CD4-positive, CD25-positive, alpha-beta regulatory T cell (primary cell): ENCODE measurements around the gene PSMC4. TPM values are rescaled to one million over a fixed set of nuclear protein-coding genes. Genes with fewer than 3 reads are reported as not detected.

ENCODE experiments used
- ATAC-seq, 2 donors: fragments of 150-1000 bp; cut with Tn5 transposase; one replicate each; pipeline ENCODE4 v1.10.0; 2021; ENCODE audit warnings: low read depth in 2 of 2, moderate number of reproducible peaks in 2 of 2, moderate library complexity in 1 of 2
- DNase-seq, 3 donors: peaks; one replicate each; pipeline versions ENCODE4 v3.0.0 to v3.0.0-alpha.2; 2012 to 2022; ENCODE audit warnings: mixed read lengths in 1 of 3
- H3K27ac ChIP-seq: one replicate; pipeline ENCODE4 v1.7.0; 2013; ENCODE audit warnings: mild to moderate bottlenecking, low read length; ENCODE audit not compliant: insufficient read depth, poor library complexity, severe bottlenecking
- H3K27me3 ChIP-seq: one replicate; pipeline ENCODE4 v1.7.0; 2013; ENCODE audit warnings: low read length; ENCODE audit not compliant: control insufficient read depth, insufficient read depth
- H3K36me3 ChIP-seq: one replicate; pipeline ENCODE4 v1.7.0; 2013; ENCODE audit warnings: mild to moderate bottlenecking, low read length, moderate library complexity; ENCODE audit not compliant: control insufficient read depth, insufficient read depth
- H3K4me1 ChIP-seq: 2 replicates; pipeline ENCODE4 v1.7.0; 2013; ENCODE audit warnings: mild to moderate bottlenecking, low read length; ENCODE audit not compliant: insufficient read depth, control insufficient read depth, poor library complexity, severe bottlenecking
- H3K4me3 ChIP-seq: one replicate; pipeline ENCODE4 v1.7.0; 2013; ENCODE audit warnings: low read depth, mild to moderate bottlenecking, low read length, moderate library complexity
- H3K9me3 ChIP-seq, 2 experiments: 1 replicate in 1 of 2; 2 replicates in 1 of 2; pipeline ENCODE4 v1.7.0; 2013; ENCODE audit warnings: low read length in 2 of 2, mild to moderate bottlenecking in 1 of 2, moderate library complexity in 1 of 2; ENCODE audit not compliant: control insufficient read depth in 2 of 2
- H3K27ac Mint-ChIP-seq, 3 donors: one replicate each; pipeline ENCODE4 v1.8.0; 2020 to 2022; ENCODE audit warnings: mild to moderate bottlenecking in 3 of 3, mixed read lengths in 3 of 3, moderate library complexity in 2 of 3
- H3K27me3 Mint-ChIP-seq: one replicate; pipeline ENCODE4 v1.8.0; 2022; ENCODE audit warnings: mild to moderate bottlenecking, mixed read lengths
- H3K36me3 Mint-ChIP-seq: one replicate; pipeline ENCODE4 v1.8.0; 2020; ENCODE audit warnings: mixed read lengths
- H3K4me1 Mint-ChIP-seq, 4 donors: one replicate each; pipeline ENCODE4 v1.8.0; 2020 to 2022; ENCODE audit warnings: mixed read lengths in 4 of 4, mild to moderate bottlenecking in 1 of 4
- H3K4me3 Mint-ChIP-seq, 4 donors: one replicate each; pipeline ENCODE4 v1.8.0; 2020 to 2022; ENCODE audit warnings: mild to moderate bottlenecking in 4 of 4, mixed read lengths in 4 of 4, moderate library complexity in 3 of 4
- H3K9me3 Mint-ChIP-seq, 7 donors: one replicate each; pipeline ENCODE4 v1.8.0; 2020 to 2022; ENCODE audit warnings: mixed read lengths in 7 of 7, mild to moderate bottlenecking in 3 of 7, moderate library complexity in 2 of 7
- polyA plus RNA-seq, 4 donors: library from polyadenylated mRNA; unstranded; fragments of 300-500 nt; fragmentation: Illumina TruSeq; gene quantifications; one replicate each; pipeline ENCODE4 v1.2.3, GENCODE V29; 2021
- total RNA-seq: library from RNA; stranded (reverse); gene quantifications from one replicate; pipeline ENCODE4 v1.2.3, GENCODE V29; 2022

Gene PSMC4
- total and polyA plus RNA-seq, 5 donors from 2014 or later = 89.9 to 122 (median 105) TPM

DNA sequence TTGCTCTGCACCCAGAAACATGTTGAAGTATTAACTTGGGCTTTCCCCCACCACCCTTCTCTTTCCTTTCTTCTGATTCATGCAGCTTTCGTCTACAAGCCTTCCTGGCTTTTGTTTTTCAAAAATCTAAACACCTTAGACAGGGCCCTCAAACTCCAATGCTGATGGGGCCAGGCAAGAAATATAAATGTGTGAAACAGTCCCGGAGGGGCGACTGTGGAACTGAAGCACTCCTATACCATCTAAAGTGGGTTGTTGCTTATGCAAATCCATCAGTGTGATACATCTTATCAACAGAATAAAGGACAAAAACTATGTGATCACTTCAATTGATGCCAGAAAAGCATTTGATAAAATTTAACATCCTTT is 42.6 kb upstream of the PSMC4 start:
- Histone ChIP-seq H3K27ac (no peak overlapping the region), H3K36me3 (no peaks in the 10 kb centered on the region), H3K4me1 (peaks cover 3% of the 10 kb centered on the region), H3K27me3 (no peaks in the 10 kb centered on the region), H3K4me3 (no peak overlapping the region), H3K9me3 (no peaks in the 10 kb centered on the region)
- Mint-ChIP-seq H3K4me1 (peaks cover 4 to 16% (median 11%) of the 10 kb centered on the region in 4 donors), H3K9me3 (peaks cover 0 to 1% (median 0%) of the 10 kb centered on the region in 7 donors), H3K27me3 (no peaks in the 10 kb centered on the region), H3K36me3 (peaks cover 8% of the 10 kb centered on the region), H3K27ac (peak overlapping the region in 2 of 3 donors; percentile 9 to 83), H3K4me3 (no peak overlapping the region)
- ATAC-seq = no peak
- DNase-seq = no peak

GRCh38 chr19:39929750-39930149 is 41.2 kb upstream of the PSMC4 start:
- Histone ChIP-seq H3K4me3 (no peak overlapping the region), H3K4me1 (peaks cover 9% of the 10 kb centered on the region), H3K27ac (no peak overlapping the region), H3K9me3 (no peaks in the 10 kb centered on the region), H3K27me3 (no peaks in the 10 kb centered on the region), H3K36me3 (no peaks in the 10 kb centered on the region)
- ATAC-seq (no peak), DNase-seq (no peak)
- Mint-ChIP-seq H3K9me3 (peaks cover 0 to 1% (median 0%) of the 10 kb centered on the region in 7 donors), H3K36me3 (peaks cover 8% of the 10 kb centered on the region), H3K27ac (no peak overlapping the region), H3K4me3 (no peak overlapping the region), H3K27me3 (no peaks in the 10 kb centered on the region), H3K4me1 (peaks cover 4 to 22% (median 16%) of the 10 kb centered on the region in 4 donors)

DNA sequence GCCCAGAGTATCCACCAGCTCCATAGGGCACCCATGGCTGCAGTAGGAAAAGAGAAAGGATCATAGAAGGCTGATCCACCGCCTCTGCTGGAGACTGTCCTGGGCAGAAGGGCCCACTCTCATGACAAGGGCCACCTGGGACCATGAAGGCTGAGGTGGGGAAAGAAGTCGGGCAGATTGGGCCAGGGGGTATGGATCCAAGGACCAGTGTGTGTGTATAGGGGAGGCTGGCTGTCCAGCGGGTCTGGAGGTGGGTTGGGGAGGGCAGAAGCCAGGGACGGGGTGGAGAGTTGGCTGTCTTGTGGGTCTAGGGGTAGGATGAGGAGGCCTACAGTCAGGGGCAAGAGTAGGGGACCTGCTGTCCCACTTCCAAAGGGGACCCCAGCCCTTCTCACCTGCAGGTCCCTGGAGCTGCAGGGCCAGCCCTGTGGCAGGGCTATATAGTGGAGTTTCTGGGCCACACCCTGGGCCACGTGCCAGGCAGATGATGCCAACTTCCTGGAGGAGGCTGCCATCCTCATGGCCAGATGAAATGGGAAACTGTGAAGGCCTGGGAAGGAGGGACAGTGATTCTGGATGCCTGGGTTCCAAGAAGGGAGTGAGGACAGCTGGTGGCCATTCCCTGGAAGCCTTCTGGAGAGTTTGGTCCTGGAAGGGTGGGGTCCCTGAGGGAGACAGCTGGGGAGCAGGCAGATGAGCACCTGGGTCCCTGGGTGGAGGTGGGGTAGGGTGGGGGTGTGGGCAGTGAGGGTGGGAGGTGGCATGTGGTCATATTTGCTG is 36.2 kb upstream of the PSMC4 start, which contains the start of gene FCGBP:
FCGBP (minus strand) TSS at position 51 of the 780 bp plus-strand sequence.
- Histone ChIP-seq H3K27me3 (no peaks in the 10 kb centered on the region), H3K4me1 (peaks cover 35% of the 10 kb centered on the region), H3K4me3 (no peak within 1 kb of the TSS), H3K9me3 (peaks cover 0 to 2% of the 10 kb centered on the region in 2 experiments), H3K36me3 (no peaks in the 10 kb centered on the region), H3K27ac (no peak within 1 kb of the TSS)
- Mint-ChIP-seq H3K27me3 (no peaks in the 10 kb centered on the region), H3K9me3 (peaks cover 0 to 6% (median 1%) of the 10 kb centered on the region in 7 donors), H3K27ac (peak within 1 kb of the TSS in 2 of 3 donors; percentile 81 to 82), H3K4me1 (peaks cover 4 to 53% (median 41%) of the 10 kb centered on the region in 4 donors), H3K36me3 (peaks cover 4% of the 10 kb centered on the region), H3K4me3 (peak within 1 kb of the TSS in 2 of 4 donors; percentile 44 to 54)
- ATAC-seq = no peak
- DNase-seq = no peak

- H3K27me3 ChIP-seq = no peaks in the 10 kb centered on the region
- peaks cover 0 to 2% of the 10 kb centered on the region in 2 experiments for H3K9me3 ChIP-seq
- no peaks in the 10 kb centered on the region for H3K36me3 ChIP-seq
- peak overlapping the region in 1 of 3 donors; percentile 82 for H3K27ac Mint-ChIP-seq
- H3K27ac ChIP-seq = no peak overlapping the region
- no peaks in the 10 kb centered on the region for H3K27me3 Mint-ChIP-seq
- H3K9me3 Mint-ChIP-seq = peaks cover 0 to 9% (median 1%) of the 10 kb centered on the region in 7 donors
- no peak for DNase-seq
- H3K36me3 Mint-ChIP-seq = peaks cover 4% of the 10 kb centered on the region
- peaks cover 7 to 53% (median 41%) of the 10 kb centered on the region in 4 donors for H3K4me1 Mint-ChIP-seq
- H3K4me1 ChIP-seq = peaks cover 35% of the 10 kb centered on the region
- peak overlapping the region in 1 of 4 donors; percentile 54 for H3K4me3 Mint-ChIP-seq
- H3K4me3 ChIP-seq = no peak overlapping the region
- ATAC-seq = no peak
These were observed 35.7 kb upstream of the PSMC4 start for GRCh38 chr19:39935364-39935661.

DNA sequence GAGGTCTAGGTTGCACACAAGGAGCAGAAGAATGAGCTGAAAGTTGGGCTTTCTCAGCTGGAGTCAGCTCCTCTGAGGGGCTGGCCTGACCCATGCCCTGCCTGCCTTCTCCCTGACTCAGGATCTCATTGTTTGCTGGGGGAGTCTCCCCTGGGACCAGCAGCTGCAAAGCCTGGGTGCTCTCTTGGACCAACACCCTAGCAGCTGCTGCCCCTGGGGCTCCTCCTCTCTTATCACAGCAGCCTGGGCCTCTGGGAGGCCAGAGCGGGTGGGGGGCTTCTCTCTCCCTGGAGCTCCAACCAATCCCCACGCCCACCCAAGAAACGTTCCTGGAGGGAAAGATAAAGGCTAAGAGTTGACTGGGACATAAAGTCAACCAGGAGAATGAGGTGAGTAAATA is 34.9 kb upstream of the PSMC4 start:
- peak overlapping the region; percentile 25 for H3K27ac ChIP-seq
- peak overlapping the region in 2 of 3 donors; percentile 80 to 82 for H3K27ac Mint-ChIP-seq
- peaks cover 40% of the 10 kb centered on the region for H3K4me1 ChIP-seq

DNA sequence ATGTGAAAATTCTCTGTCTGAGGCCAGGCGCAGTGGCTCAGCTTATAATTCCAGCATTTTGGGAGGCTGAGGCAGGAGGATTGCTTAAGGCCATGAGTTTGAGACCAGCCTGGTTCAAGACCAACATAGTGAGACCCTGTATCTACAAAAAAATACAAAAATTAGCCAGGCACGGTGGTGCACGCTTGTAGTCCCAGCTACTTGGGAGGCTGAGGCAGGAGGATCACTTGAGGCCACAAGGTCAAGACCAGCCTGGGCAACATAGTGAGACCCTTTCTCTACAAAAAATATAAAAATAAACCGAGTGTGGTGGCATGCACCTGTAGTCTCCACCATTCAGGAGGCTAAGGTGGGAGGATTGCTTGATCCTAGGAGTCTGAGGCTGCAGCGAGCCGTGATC is 34.3 kb upstream of the PSMC4 start:
- peaks cover 46% of the 10 kb centered on the region for H3K4me1 ChIP-seq
- Mint-ChIP-seq H3K27ac (peak overlapping the region in 2 of 3 donors; percentile 80 to 82), H3K36me3 (peaks cover 6% of the 10 kb centered on the region), H3K4me3 (peak overlapping the region in 3 of 4 donors; percentile 42 to 74 (median 57)), H3K27me3 (no peaks in the 10 kb centered on the region), H3K4me1 (peaks cover 20 to 66% (median 52%) of the 10 kb centered on the region in 4 donors), H3K9me3 (peaks cover 0 to 13% (median 1%) of the 10 kb centered on the region in 7 donors)
- no peaks in the 10 kb centered on the region for H3K27me3 ChIP-seq
- DNase-seq (no peak), ATAC-seq (no peak)
- no peak overlapping the region for H3K4me3 ChIP-seq
- peak overlapping the region; percentile 25 for H3K27ac ChIP-seq
- H3K9me3 ChIP-seq = peaks cover 0 to 2% of the 10 kb centered on the region in 2 experiments
- H3K36me3 ChIP-seq = no peaks in the 10 kb centered on the region

More for the DNA sequence above, 34.9 kb upstream of the PSMC4 start:
- Mint-ChIP-seq H3K4me3 (peak overlapping the region; percentile 33 to 86 (median 48)), H3K27me3 (no peaks in the 10 kb centered on the region), H3K9me3 (peaks cover 0 to 13% (median 1%) of the 10 kb centered on the region in 7 donors), H3K4me1 (peaks cover 14 to 60% (median 46%) of the 10 kb centered on the region in 4 donors), H3K36me3 (peaks cover 6% of the 10 kb centered on the region)
- ATAC-seq (no peak), DNase-seq (no peak)
- Histone ChIP-seq H3K9me3 (peaks cover 0 to 2% of the 10 kb centered on the region in 2 experiments), H3K36me3 (no peaks in the 10 kb centered on the region), H3K4me3 (no peak overlapping the region), H3K27me3 (no peaks in the 10 kb centered on the region)

- ATAC-seq = peak; percentile 23 to 29
- peak overlapping the region; percentile 25 for H3K27ac ChIP-seq
- peak; percentile 11 to 42 (median 42) for DNase-seq
These were observed 33.8 kb upstream of the PSMC4 start for GRCh38 chr19:39937094-39937720.

More at GRCh38 chr19:39937094-39937720, 33.8 kb upstream of the PSMC4 start:
- Mint-ChIP-seq H3K9me3 (peaks cover 0 to 13% (median 0%) of the 10 kb centered on the region in 7 donors), H3K27ac (peak overlapping the region in 2 of 3 donors; percentile 9 to 71), H3K36me3 (peaks cover 6% of the 10 kb centered on the region), H3K4me1 (peaks cover 26 to 72% (median 58%) of the 10 kb centered on the region in 4 donors), H3K27me3 (no peaks in the 10 kb centered on the region), H3K4me3 (peak overlapping the region in 3 of 4 donors; percentile 42 to 74 (median 57))
- Histone ChIP-seq H3K36me3 (no peaks in the 10 kb centered on the region), H3K4me3 (no peak overlapping the region), H3K9me3 (peaks cover 0 to 2% of the 10 kb centered on the region in 2 experiments), H3K27me3 (no peaks in the 10 kb centered on the region), H3K4me1 (peaks cover 51% of the 10 kb centered on the region)
